Fibroblast of the aortic adventitia (primary cell): ENCODE measurements around the gene D2HGDH. TPM values are rescaled to one million over a fixed set of nuclear protein-coding genes. Genes with fewer than 3 reads are reported as not detected.

Experiments used
- DNase-seq: peaks from one replicate; pipeline ENCODE4 v3.0.0-alpha.2; 2010; ENCODE audit warnings: low read depth
- H3K4me3 ChIP-seq: 2 replicates; pipeline ENCODE4 v1.5.1; 2011; ENCODE audit warnings: low read depth, mild to moderate bottlenecking, control low read depth, low read length, moderate library complexity
- CTCF ChIP-seq: IDR thresholded peaks from 2 replicates; pipeline ENCODE4 v1.5.1; 2011; ENCODE audit warnings: mild to moderate bottlenecking, low read length, control low read depth, inconsistent platforms; ENCODE audit not compliant: insufficient read depth
- total RNA-seq: library from RNA; depleted of rRNA; stranded (reverse); fragments of >200 nt; gene quantifications from 2 replicates; pipeline ENCODE4 v1.2.3, GENCODE V29; 2012; ENCODE audit warnings: low replicate concordance

D2HGDH gene
- total RNA-seq, 1 donor, result 9.3 TPM

- no peak for DNase-seq
- no peak overlapping the region for H3K4me3 ChIP-seq
- TF ChIP-seq CTCF, result no peak
Observed at GRCh38 chr2:241695651-241696050, 38.8 kb upstream of the D2HGDH start.

DNA sequence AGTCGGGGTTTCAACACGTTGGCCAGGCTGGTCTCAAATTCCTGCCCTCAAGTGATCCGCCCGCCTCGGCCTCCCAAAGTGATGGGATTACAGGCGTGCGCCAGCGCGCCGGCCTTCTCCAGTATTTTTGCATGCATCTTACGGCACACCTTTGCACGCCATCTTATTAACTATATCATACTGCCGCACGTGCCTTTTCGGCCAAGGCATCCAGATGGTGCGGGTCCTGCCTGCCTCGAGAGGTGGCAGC is 33.4 kb upstream of the D2HGDH start:
- peak; percentile 63 for DNase-seq
- H3K4me3 ChIP-seq, result peak overlapping the region; percentile 81
- TF ChIP-seq CTCF, result no peak

- DNase-seq, result peak; percentile 85
- peak within 1 kb of the TSS; percentile 84 for H3K4me3 ChIP-seq
- TF ChIP-seq CTCF, result peak; percentile 43
Observed at GRCh38 chr2:241701399-241702154, 32.9 kb upstream of the D2HGDH start, which contains the start of gene ING5. TSS of gene ING5 (plus strand) at chr2:241702039. CDS start at chr2:241702066, 27 bp downstream.

DNA sequence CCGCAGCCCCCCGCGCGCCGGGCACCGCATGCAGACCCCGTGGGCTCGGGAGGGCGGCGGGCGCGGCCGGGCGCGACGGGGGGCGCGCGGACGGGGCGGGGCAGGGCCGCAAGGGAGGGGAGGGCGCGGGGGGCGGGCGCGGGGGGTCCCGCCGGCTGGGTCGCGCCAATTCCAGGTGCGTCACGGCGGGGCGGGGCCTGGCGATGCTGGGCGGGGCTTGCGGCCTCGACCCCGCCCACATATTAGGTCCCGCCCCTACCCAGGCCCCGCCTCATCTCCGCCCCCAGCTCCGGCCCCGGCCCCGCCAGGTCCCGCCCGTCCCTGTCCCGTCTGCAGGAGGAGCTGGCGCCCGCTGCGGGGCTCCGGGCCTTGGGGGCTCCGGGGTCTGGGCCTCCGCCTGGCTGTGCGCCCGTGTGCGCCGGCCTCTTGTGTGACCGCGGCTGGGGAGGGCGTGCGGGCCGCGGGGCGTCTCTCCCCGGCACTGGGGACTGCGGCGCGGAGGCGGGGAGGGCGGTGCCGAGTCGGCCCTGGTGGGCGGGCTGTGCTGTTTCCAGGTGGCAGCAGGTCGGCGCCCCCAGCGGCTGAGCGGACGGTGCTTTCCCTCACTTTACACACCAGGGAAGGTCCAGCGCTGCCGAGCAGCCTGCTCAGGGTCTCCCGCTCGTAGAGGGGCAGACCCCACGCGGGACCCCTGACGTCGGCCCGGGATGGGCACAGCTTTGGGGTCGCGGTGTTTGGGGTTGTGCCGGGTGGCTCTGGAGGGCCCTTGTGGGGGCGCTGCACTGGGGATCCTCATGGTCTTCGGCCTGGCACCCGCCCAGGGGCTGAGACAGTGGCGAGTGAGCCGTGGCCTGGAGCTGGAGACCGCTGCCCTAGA is 32.0 kb upstream of the D2HGDH start:
- DNase-seq, result peak; percentile 73
- no peak for TF ChIP-seq CTCF
- H3K4me3 ChIP-seq, result peak overlapping the region; percentile 84

DNA sequence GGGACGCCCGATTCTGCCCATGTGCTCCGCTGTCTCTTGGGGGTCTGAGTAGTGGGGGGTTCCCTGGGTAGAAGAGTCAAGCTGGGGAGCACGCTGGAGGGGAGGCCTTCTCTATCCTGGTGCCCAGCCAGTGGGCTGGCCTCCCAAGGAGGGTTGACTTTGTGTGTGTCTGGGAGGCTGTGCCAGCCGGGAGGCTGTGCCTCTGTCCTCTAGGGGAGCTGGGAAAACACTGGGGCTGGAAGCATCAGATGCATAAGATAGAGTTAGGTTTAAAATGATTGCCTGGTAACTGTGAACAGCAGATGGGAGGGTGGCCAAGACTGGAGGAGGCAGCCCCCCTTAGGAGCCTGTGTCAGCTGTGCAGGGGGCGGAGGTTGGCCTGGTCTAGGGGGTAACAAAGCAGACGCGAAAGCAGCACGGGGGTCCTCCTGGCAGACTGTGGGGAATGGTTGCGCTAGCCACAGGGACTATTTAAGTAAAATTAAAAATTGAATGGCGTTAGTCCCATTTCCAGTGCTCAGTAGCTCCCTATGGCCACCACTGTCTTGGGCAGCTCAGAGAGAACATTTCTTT is 31.3 kb upstream of the D2HGDH start:
- TF ChIP-seq CTCF, result peak; percentile 26
- peak overlapping the region; percentile 84 for H3K4me3 ChIP-seq
- DNase-seq, result peak; percentile 27

DNA sequence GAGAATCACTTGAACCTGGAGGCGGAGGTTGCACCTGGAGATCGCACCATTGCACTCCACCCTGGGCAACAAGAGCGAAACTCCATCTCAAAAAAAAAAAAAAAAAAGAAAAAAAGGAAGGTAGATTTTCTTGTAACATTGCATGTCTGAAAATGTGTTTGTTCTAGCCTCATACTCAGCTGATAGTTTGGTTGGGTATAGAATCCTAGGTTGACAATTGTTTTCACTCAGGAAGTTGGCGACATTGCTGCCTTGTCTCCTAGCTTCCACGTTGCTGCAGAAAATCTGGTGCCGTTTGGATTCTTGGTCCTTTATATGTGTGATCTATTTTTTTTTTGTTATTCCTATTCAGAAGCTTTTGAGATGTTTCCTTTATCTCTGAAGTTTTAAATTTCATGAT is 27.9 kb upstream of the D2HGDH start:
- no peak for DNase-seq
- no peak for TF ChIP-seq CTCF
- no peak overlapping the region for H3K4me3 ChIP-seq
